RWPE2 (cell line): ENCODE results near the gene SEC24B.
"Not testable (repeated sequence)": the region's sequence is repeated elsewhere in the genome, so short reads cannot be mapped to it uniquely, and the experiment has no call there.

Experiments
- ATAC-seq: fragments of 200-7000 bp; cut with Tn5 transposase; 3 replicates; pipeline ENCODE4 v1.9.1; 2021; ENCODE audit warnings: low read depth
- DNase-seq: peaks from one replicate; pipeline ENCODE4 v3.0.0-alpha.2; 2020; ENCODE audit warnings: low spot score
- H3K27ac ChIP-seq: fragments of 450-650 bp; 2 replicates; pipeline ENCODE4 v1.5.1; 2017; ENCODE audit warnings: mild to moderate bottlenecking; ENCODE audit not compliant: poor library complexity, severe bottlenecking
- H3K27me3 ChIP-seq: fragments of 250-450 bp; sonication (Bioruptor Pico); 2 replicates; pipeline ENCODE4 v1.5.1; 2021; ENCODE audit warnings: mild to moderate bottlenecking, moderate library complexity; ENCODE audit not compliant: insufficient read depth, poor library complexity, severe bottlenecking
- H3K36me3 ChIP-seq: fragments of 250-450 bp; sonication (Bioruptor Pico); 2 replicates; pipeline ENCODE4 v1.5.1; 2020; ENCODE audit warnings: low read depth, mild to moderate bottlenecking, moderate library complexity
- H3K4me1 ChIP-seq: fragments of 250-450 bp; sonication (Bioruptor Pico); 2 replicates; pipeline ENCODE4 v1.5.1; 2021; ENCODE audit warnings: mild to moderate bottlenecking, moderate library complexity; ENCODE audit not compliant: insufficient read depth, poor library complexity, severe bottlenecking
- H3K4me3 ChIP-seq: fragments of 250-450 bp; sonication (Bioruptor Pico); 2 replicates; pipeline ENCODE4 v1.5.1; 2021; ENCODE audit warnings: mild to moderate bottlenecking, moderate library complexity; ENCODE audit not compliant: severe bottlenecking
- H3K9me3 ChIP-seq: fragments of 250-450 bp; sonication (Bioruptor Pico); 2 replicates; pipeline ENCODE4 v1.5.1; 2021; ENCODE audit warnings: mild to moderate bottlenecking, moderate library complexity; ENCODE audit not compliant: severe bottlenecking
- TF ChIP-seq, protein P1 (sequence below): fragments of 450-650 bp; IDR thresholded peaks from one replicate; pipeline ENCODE4 v1.5.1; 2017; ENCODE audit warnings: mild to moderate bottlenecking, moderate library complexity; ENCODE audit not compliant: poor library complexity, severe bottlenecking

The SEC24B gene

DNA sequence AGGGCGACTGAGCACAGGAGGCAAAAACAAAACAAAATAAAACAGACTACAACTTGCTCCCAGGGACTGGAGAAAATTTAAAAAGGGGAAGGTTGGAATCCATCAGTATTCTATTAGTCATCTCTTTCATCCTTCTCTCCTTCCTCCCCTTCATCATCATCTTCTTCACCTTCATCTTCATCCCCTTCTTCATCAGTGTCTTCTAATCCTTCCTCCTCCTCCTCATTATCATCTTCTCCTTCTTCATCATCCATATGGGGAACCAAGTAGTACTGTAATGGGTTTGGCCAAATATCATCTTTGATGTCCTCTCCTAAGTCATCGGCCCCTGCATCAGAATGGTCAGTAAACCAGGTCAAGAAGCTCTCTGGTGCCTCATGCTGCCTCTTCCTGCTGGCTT is 119.5 kb downstream of the SEC24B start:
- no peak overlapping the region for H3K27ac ChIP-seq
- H3K4me1 ChIP-seq: peaks cover 12% of the 10 kb centered on the region
- no peaks in the 10 kb centered on the region for H3K27me3 ChIP-seq
- DNase-seq (no peak), ATAC-seq (no peak)
- TF ChIP-seq, protein P1, sequence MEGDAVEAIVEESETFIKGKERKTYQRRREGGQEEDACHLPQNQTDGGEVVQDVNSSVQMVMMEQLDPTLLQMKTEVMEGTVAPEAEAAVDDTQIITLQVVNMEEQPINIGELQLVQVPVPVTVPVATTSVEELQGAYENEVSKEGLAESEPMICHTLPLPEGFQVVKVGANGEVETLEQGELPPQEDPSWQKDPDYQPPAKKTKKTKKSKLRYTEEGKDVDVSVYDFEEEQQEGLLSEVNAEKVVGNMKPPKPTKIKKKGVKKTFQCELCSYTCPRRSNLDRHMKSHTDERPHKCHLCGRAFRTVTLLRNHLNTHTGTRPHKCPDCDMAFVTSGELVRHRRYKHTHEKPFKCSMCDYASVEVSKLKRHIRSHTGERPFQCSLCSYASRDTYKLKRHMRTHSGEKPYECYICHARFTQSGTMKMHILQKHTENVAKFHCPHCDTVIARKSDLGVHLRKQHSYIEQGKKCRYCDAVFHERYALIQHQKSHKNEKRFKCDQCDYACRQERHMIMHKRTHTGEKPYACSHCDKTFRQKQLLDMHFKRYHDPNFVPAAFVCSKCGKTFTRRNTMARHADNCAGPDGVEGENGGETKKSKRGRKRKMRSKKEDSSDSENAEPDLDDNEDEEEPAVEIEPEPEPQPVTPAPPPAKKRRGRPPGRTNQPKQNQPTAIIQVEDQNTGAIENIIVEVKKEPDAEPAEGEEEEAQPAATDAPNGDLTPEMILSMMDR: no peak
- no peaks in the 10 kb centered on the region for H3K36me3 ChIP-seq
- H3K9me3 ChIP-seq: no peaks in the 10 kb centered on the region
- H3K4me3 ChIP-seq: no peak overlapping the region

DNA sequence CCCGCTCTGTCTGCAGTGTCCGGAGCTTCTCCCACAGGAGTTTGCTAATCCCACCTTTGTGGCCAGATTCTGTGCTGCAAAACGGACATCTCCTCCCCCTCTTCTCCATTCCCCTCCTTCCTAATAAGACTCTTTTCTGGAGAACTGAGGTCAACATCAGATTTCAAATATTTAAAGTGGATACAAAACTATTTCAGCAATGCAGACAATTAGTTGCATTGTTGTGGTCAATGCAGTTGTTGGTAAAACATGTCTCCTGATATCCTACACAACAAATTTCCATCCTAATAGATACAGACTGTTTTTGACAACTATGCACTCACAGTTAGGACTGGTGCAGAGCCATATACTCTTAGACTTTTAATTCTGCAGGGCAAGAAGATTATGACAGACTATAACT is 121.4 kb downstream of the SEC24B start:
- no peaks in the 10 kb centered on the region for H3K36me3 ChIP-seq

DNA sequence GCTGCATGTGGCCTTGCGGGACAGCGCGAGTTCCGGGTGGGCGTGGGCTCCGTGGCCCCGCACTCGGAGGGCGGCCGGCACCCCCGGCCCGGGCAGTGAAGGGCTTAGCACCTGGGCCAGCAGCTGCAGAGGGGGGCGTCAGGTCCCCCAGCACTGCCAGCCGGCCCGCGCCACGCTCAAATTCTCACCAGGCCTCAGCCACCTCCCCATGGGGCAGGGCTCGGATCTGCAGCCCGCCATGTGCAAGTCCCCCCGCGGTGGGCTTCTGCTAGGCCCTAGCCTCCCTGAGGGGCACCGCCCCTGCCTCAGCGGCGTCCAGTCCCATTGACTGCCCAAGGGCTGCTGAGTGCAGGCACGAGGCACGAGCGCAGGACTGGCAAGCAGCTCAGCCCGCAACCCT is 123.8 kb downstream of the SEC24B start:
- H3K4me1 ChIP-seq: peaks cover 5% of the 10 kb centered on the region
- no peaks in the 10 kb centered on the region for H3K27me3 ChIP-seq
- no peak overlapping the region for H3K4me3 ChIP-seq
- H3K9me3 ChIP-seq: no peaks in the 10 kb centered on the region
- H3K27ac ChIP-seq: no peak overlapping the region
- ATAC-seq: no peak
- no peak for DNase-seq
- H3K36me3 ChIP-seq: no peaks in the 10 kb centered on the region
- TF ChIP-seq, protein P1: no peak

More for the DNA sequence above, 121.4 kb downstream of the SEC24B start:
- ATAC-seq: no peak
- Histone ChIP-seq H3K27ac (no peak overlapping the region), H3K9me3 (no peaks in the 10 kb centered on the region), H3K4me3 (no peak overlapping the region), H3K27me3 (no peaks in the 10 kb centered on the region), H3K4me1 (peaks cover 5% of the 10 kb centered on the region)
- TF ChIP-seq, protein P1: no peak
- DNase-seq: no peak

DNA sequence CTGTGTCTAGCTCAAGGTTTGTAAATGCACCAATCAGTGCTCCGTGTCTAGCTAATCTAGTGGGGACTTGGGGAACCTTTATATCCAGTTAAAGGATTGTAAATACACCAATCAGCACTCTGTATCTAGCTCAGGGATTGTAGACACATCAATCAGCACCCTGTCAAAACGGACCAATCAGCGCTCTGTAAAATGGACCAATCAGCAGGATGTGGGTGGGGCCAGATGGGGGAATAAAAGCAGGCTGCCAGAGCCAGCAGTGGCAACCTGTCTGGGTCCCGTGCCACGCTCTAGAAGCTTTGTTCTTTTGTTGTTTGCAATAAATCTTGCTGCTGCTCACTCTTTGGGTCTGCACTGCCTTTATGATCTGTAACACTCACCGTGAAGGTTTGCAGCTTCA is 124.5 kb downstream of the SEC24B start:
- not testable (repeated sequence) for H3K9me3 ChIP-seq, H3K27ac ChIP-seq, H3K27me3 ChIP-seq, H3K4me1 ChIP-seq, H3K4me3 ChIP-seq, DNase-seq, ATAC-seq, H3K36me3 ChIP-seq

DNA sequence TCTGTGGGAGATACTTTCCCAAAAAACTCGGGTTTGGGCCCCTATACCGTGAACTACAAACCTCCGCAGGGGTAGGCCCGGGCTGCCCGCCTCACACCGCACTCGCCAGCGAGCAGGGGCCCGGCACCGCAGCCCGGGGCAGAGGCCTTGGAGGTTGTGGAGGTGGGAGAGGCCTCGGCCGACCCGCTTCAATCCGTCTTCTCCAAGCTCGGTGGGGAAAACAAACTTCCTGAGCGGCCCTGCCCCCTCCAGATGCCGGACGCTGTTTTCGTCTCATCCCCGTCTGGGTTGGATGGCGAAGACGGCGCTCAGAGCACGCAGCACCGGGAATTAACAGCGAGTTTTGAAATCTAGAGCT is 126.0 kb downstream of the SEC24B start:
- Histone ChIP-seq H3K27me3 (no peaks in the 10 kb centered on the region), H3K4me1 (peaks cover 5% of the 10 kb centered on the region), H3K36me3 (no peaks in the 10 kb centered on the region), H3K4me3 (peak overlapping the region; percentile 62), H3K9me3 (no peaks in the 10 kb centered on the region), H3K27ac (peak overlapping the region; percentile 72)
- DNase-seq (no peak), ATAC-seq (peak; percentile 28)
- TF ChIP-seq, protein P1: no peak
